GM23338 (cell line): ENCODE results near the gene SLC12A5. TPM values are rescaled to one million over a fixed set of nuclear protein-coding genes. Genes with fewer than 3 reads are reported as not detected.

Experiments used
- ATAC-seq: fragments of 200-7000 bp; cut with Tn5 transposase; 3 replicates; pipeline ENCODE4 v1.9.1; 2020
- DNase-seq: peaks from one replicate; pipeline ENCODE4 v3.0.0-alpha.2; 2015; ENCODE audit warnings: low spot score
- H2AFZ ChIP-seq: fragments of 200-600 bp; sonication (generic); 2 replicates; pipeline ENCODE4 v1.8.0; 2016; ENCODE audit warnings: antibody characterized with exemption, mild to moderate bottlenecking, moderate library complexity
- H3F3A ChIP-seq: fragments of 200-600 bp; sonication (generic); replicated peaks from 2 replicates; pipeline ENCODE4 v1.8.0; 2017; ENCODE audit warnings: antibody characterized with exemption, mixed run types, low read depth
- H3K27ac ChIP-seq: fragments of 200-600 bp; sonication (generic); 2 replicates; pipeline ENCODE4 v1.6.1; 2016; ENCODE audit warnings: low read depth
- H3K27me3 ChIP-seq: fragments of 200-600 bp; sonication (generic); 2 replicates; pipeline ENCODE4 v1.8.0; 2016; ENCODE audit warnings: mild to moderate bottlenecking, mixed run types, moderate library complexity; ENCODE audit not compliant: insufficient read depth
- H3K36me3 ChIP-seq: fragments of 200-600 bp; sonication (generic); 2 replicates; pipeline ENCODE4 v1.8.0; 2016; ENCODE audit warnings: mild to moderate bottlenecking; ENCODE audit not compliant: insufficient read depth
- H3K4me1 ChIP-seq: fragments of 200-600 bp; sonication (generic); 2 replicates; pipeline ENCODE4 v1.8.0; 2016; ENCODE audit warnings: mild to moderate bottlenecking, moderate library complexity; ENCODE audit not compliant: insufficient read depth
- H3K4me2 ChIP-seq: fragments of 200-600 bp; sonication (generic); 2 replicates; pipeline ENCODE4 v1.7.1; 2017; ENCODE audit warnings: mixed run types
- H3K4me3 ChIP-seq: fragments of 200-600 bp; sonication (generic); 2 replicates; pipeline ENCODE4 v1.6.1; 2016; ENCODE audit warnings: mixed run types
- H3K79me2 ChIP-seq: fragments of 200-600 bp; sonication (generic); replicated peaks from 2 replicates; pipeline ENCODE4 v1.8.0; 2017; ENCODE audit warnings: mild to moderate bottlenecking; ENCODE audit not compliant: insufficient read depth
- H3K9me2 ChIP-seq: fragments of 200-600 bp; sonication (generic); 2 replicates; pipeline ENCODE4 v1.8.0; 2017; ENCODE audit not compliant: insufficient read depth
- H4K20me1 ChIP-seq: fragments of 200-600 bp; sonication (generic); replicated peaks from 2 replicates; pipeline ENCODE4 v1.8.0; 2017; ENCODE audit warnings: mild to moderate bottlenecking; ENCODE audit not compliant: insufficient read depth
- H3K27ac Mint-ChIP-seq: 2 replicates; pipeline ENCODE4 v1.8.0; 2020; ENCODE audit warnings: inconsistent platforms, mild to moderate bottlenecking, moderate library complexity, mixed read lengths
- H3K27me3 Mint-ChIP-seq: 3 replicates; pipeline ENCODE4 v1.8.0; 2022; ENCODE audit warnings: low read depth, mild to moderate bottlenecking, moderate library complexity, mixed read lengths, inconsistent platforms; ENCODE audit not compliant: insufficient read depth, poor library complexity
- H3K36me3 Mint-ChIP-seq: 3 replicates; pipeline ENCODE4 v1.8.0; 2021; ENCODE audit warnings: low read depth, mild to moderate bottlenecking, inconsistent platforms, moderate library complexity, mixed read lengths
- H3K4me1 Mint-ChIP-seq: 3 replicates; pipeline ENCODE4 v1.8.0; 2020; ENCODE audit warnings: mild to moderate bottlenecking, inconsistent platforms, mixed read lengths
- H3K4me3 Mint-ChIP-seq: 3 replicates; pipeline ENCODE4 v1.8.0; 2021; ENCODE audit warnings: moderate library complexity, mild to moderate bottlenecking, inconsistent platforms, mixed read lengths
- H3K9me3 Mint-ChIP-seq: 3 replicates; pipeline ENCODE4 v1.8.0; 2020; ENCODE audit warnings: moderate library complexity, mild to moderate bottlenecking, inconsistent platforms, mixed read lengths
- CTCF ChIP-seq, 2 experiments: fragments of 200-600 bp in 1 of 2; sonication (generic) in 1 of 2; conservative IDR thresholded peaks; 2 replicates each; pipeline versions ENCODE4 v1.5.1 to v1.6.1; 2016 to 2017; ENCODE audit warnings: antibody characterized with exemption in 2 of 2, low read depth in 2 of 2, mild to moderate bottlenecking in 2 of 2, moderate library complexity in 1 of 2
- JUNB ChIP-seq: IDR thresholded peaks from one replicate; pipeline ENCODE4 v1.6.1; 2016; ENCODE audit warnings: antibody characterized with exemption; ENCODE audit not compliant: unreplicated experiment
- NANOG ChIP-seq: IDR thresholded peaks from 2 replicates; pipeline ENCODE4 v1.6.1; 2016; ENCODE audit warnings: antibody characterized with exemption, borderline replicate concordance
- POLR2AphosphoS5 ChIP-seq: IDR thresholded peaks from 2 replicates; pipeline ENCODE4 v1.6.1; 2016; ENCODE audit warnings: antibody characterized with exemption, low read depth
- STAT1 ChIP-seq: IDR thresholded peaks from one replicate; pipeline ENCODE4 v1.6.1; 2016; ENCODE audit warnings: antibody characterized with exemption; ENCODE audit not compliant: unreplicated experiment
- ZNF114 ChIP-seq: fragments of 250-450 bp; sonication (Bioruptor Pico); IDR thresholded peaks from 2 replicates; pipeline ENCODE4 v1.5.0; 2020; ENCODE audit warnings: mild to moderate bottlenecking, moderate library complexity
- ZNF462 ChIP-seq: fragments of 250-450 bp; sonication (Bioruptor Pico); IDR thresholded peaks from 2 replicates; pipeline ENCODE4 v1.5.0; 2020; ENCODE audit warnings: mild to moderate bottlenecking, moderate library complexity
- polyA plus RNA-seq: library from polyadenylated mRNA; unstranded; fragments of >200 nt; fragmentation: Nextera tagmentation; extraction: Ambion mirVana; gene quantifications from 2 replicates; pipeline ENCODE4 v1.2.1, GENCODE V29; 2016
- total RNA-seq: library from RNA; depleted of rRNA; stranded (reverse); fragments of >200 nt; shearing (Covaris generic); gene quantifications from 2 replicates; pipeline ENCODE4 v1.2.3, GENCODE V29; 2014
- TF ChIP-seq, protein P1 (sequence below): IDR thresholded peaks from 2 replicates; pipeline ENCODE4 v1.6.1; 2016; ENCODE audit warnings: antibody characterized with exemption

SLC12A5 gene
- total and polyA plus RNA-seq, 2 experiments from 2014 or later: 3.5 to 8.4 TPM

DNA sequence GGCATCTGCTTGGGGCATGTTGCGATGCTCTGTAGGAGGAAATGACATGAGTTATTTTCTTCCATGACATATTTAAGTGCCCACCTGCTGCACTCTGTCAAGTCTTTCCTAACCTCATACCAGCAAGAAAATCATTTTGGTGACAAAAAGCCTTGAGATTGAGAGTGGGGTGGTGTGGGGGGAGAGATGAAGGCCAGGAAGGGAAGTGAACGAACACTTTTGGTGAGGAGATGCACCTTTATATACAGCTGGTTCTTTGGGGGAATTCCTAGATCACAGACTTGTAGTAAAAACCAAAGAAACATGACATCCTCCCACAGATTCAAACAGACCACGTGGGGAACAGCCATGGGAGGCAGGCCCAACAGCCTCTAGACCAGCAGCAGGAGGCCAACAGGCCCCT is 34.6 kb downstream of the SLC12A5 start (continued):
- no peak for TF ChIP-seq ZNF462 (CRISPR knock-in tag)
- TF ChIP-seq JUNB: no peak
- TF ChIP-seq, protein P1, sequence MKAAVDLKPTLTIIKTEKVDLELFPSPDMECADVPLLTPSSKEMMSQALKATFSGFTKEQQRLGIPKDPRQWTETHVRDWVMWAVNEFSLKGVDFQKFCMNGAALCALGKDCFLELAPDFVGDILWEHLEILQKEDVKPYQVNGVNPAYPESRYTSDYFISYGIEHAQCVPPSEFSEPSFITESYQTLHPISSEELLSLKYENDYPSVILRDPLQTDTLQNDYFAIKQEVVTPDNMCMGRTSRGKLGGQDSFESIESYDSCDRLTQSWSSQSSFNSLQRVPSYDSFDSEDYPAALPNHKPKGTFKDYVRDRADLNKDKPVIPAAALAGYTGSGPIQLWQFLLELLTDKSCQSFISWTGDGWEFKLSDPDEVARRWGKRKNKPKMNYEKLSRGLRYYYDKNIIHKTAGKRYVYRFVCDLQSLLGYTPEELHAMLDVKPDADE: no peak
- no peak for TF ChIP-seq ZNF114 (CRISPR knock-in tag)
- no peak for TF ChIP-seq NANOG

GRCh38 chr20:46065006-46065405 is 36.0 kb downstream of the SLC12A5 start:
- Mint-ChIP-seq H3K9me3 (no peaks in the 10 kb centered on the region), H3K4me3 (no peak overlapping the region)
- DNase-seq: no peak
- TF ChIP-seq CTCF (conservative IDR thresholded peaks at IDR 0.05; ENCODE audit: low read depth in 2 of 2): no peak
- no peak for TF ChIP-seq POLR2AphosphoS5
- TF ChIP-seq STAT1: no peak
- TF ChIP-seq JUNB: no peak

More at GRCh38 chr20:46065006-46065405, 36.0 kb downstream of the SLC12A5 start:
- peaks cover 9% of the 10 kb centered on the region for H4K20me1 ChIP-seq
- H3F3A ChIP-seq: peaks cover 12% of the 10 kb centered on the region
- no peaks in the 10 kb centered on the region for H3K79me2 ChIP-seq
- no peak overlapping the region for H3K27ac Mint-ChIP-seq
- H3K4me2 ChIP-seq: no peak overlapping the region
- no peak for ATAC-seq
- H3K4me1 ChIP-seq: peaks cover 9% of the 10 kb centered on the region
- peaks cover 12% of the 10 kb centered on the region for H3K27me3 Mint-ChIP-seq
- H3K36me3 ChIP-seq: peaks cover 47% of the 10 kb centered on the region
- no peak overlapping the region for H3K27ac ChIP-seq
- no peak overlapping the region for H2AFZ ChIP-seq
- peaks cover 11% of the 10 kb centered on the region for H3K4me1 Mint-ChIP-seq
- H3K27me3 ChIP-seq: peaks cover 5% of the 10 kb centered on the region; the same call in 1 of the 2 replicates
- H3K36me3 Mint-ChIP-seq: peaks cover 69% of the 10 kb centered on the region
- no peaks in the 10 kb centered on the region for H3K9me2 ChIP-seq
- no peak overlapping the region for H3K4me3 ChIP-seq
